H9 (cell line): ENCODE data around the gene FOXD2. TPM values are rescaled to one million over a fixed set of nuclear protein-coding genes. Genes with fewer than 3 reads are reported as not detected.

Experiments used
- DNase-seq: peaks from one replicate; pipeline ENCODE4 v3.0.0-alpha.2; 2017
- H2AFZ ChIP-seq: one replicate; pipeline ENCODE4 v1.6.1; 2013; ENCODE audit warnings: mild to moderate bottlenecking, low read length, control low read depth, moderate library complexity
- H2AK5ac ChIP-seq: 2 replicates; pipeline ENCODE4 v1.6.1; 2013; ENCODE audit warnings: low read length, control low read depth, mixed read lengths; ENCODE audit not compliant: insufficient read length
- H2BK120ac ChIP-seq: one replicate; pipeline ENCODE4 v1.6.1; 2013; ENCODE audit warnings: low read depth, mild to moderate bottlenecking, low read length, control low read depth, inconsistent platforms; ENCODE audit not compliant: poor library complexity, severe bottlenecking
- H2BK12ac ChIP-seq: 2 replicates; pipeline ENCODE4 v1.6.1; 2013; ENCODE audit warnings: low read length, control low read depth, mixed read lengths, low read depth; ENCODE audit not compliant: insufficient read length
- H2BK15ac ChIP-seq: 2 replicates; pipeline ENCODE4 v1.6.1; 2013; ENCODE audit warnings: low read depth, low read length, control low read depth
- H2BK20ac ChIP-seq: one replicate; pipeline ENCODE4 v1.6.1; 2013; ENCODE audit warnings: low read depth, mild to moderate bottlenecking, low read length, control low read depth, inconsistent platforms; ENCODE audit not compliant: poor library complexity, severe bottlenecking
- H2BK5ac ChIP-seq: 2 replicates; pipeline ENCODE4 v1.6.1; 2013; ENCODE audit warnings: low read length, control low read depth, mixed read lengths; ENCODE audit not compliant: insufficient read length
- H3K14ac ChIP-seq: 2 replicates; pipeline ENCODE4 v1.6.1; 2013; ENCODE audit warnings: low read length, control low read depth; ENCODE audit not compliant: insufficient read depth
- H3K18ac ChIP-seq: 2 replicates; pipeline ENCODE4 v1.6.1; 2013; ENCODE audit warnings: low read depth, mild to moderate bottlenecking, mixed read lengths, low read length, control low read depth; ENCODE audit not compliant: insufficient read length
- H3K23ac ChIP-seq: 2 replicates; pipeline ENCODE4 v1.6.1; 2013; ENCODE audit warnings: low read length, control low read depth, mixed read lengths, low read depth; ENCODE audit not compliant: insufficient read length
- H3K23me2 ChIP-seq: 2 replicates; pipeline ENCODE4 v1.6.1; 2013; ENCODE audit warnings: low read depth, mild to moderate bottlenecking, mixed read lengths, low read length, control low read depth; ENCODE audit not compliant: insufficient read length, poor library complexity, severe bottlenecking
- H3K27ac ChIP-seq: 2 replicates; pipeline ENCODE4 v1.5.1; 2013; ENCODE audit warnings: low read length, control low read depth, mixed read lengths, low read depth; ENCODE audit not compliant: insufficient read length
- H3K27me3 ChIP-seq: 2 replicates; pipeline ENCODE4 v1.6.1; 2013; ENCODE audit warnings: low read length, control low read depth, inconsistent platforms; ENCODE audit not compliant: insufficient read depth
- H3K4ac ChIP-seq: 2 replicates; pipeline ENCODE4 v1.6.1; 2013; ENCODE audit warnings: low read depth, mild to moderate bottlenecking, control low read depth, inconsistent platforms, low read length, moderate library complexity
- H3K4me1 ChIP-seq: 2 replicates; pipeline ENCODE4 v1.6.1; 2013; ENCODE audit warnings: low read length, control low read depth, inconsistent platforms; ENCODE audit not compliant: insufficient read depth
- H3K4me2 ChIP-seq: 2 replicates; pipeline ENCODE4 v1.6.1; 2013; ENCODE audit warnings: low read length, control low read depth, mixed read lengths; ENCODE audit not compliant: insufficient read length, insufficient read depth
- H3K56ac ChIP-seq: 2 replicates; pipeline ENCODE4 v1.6.1; 2013; ENCODE audit warnings: low read depth, mild to moderate bottlenecking, mixed read lengths, low read length, control low read depth; ENCODE audit not compliant: insufficient read length
- H3K79me1 ChIP-seq: 2 replicates; pipeline ENCODE4 v1.6.1; 2013; ENCODE audit warnings: low read depth, mild to moderate bottlenecking, moderate library complexity, low read length, control low read depth, inconsistent platforms; ENCODE audit not compliant: insufficient read depth, poor library complexity, severe bottlenecking
- H3K79me2 ChIP-seq: 2 replicates; pipeline ENCODE4 v1.6.1; 2013; ENCODE audit warnings: low read length, control low read depth, inconsistent platforms; ENCODE audit not compliant: insufficient read depth
- H3K9ac ChIP-seq: 2 replicates; pipeline ENCODE4 v1.6.1; 2013; ENCODE audit warnings: low read length, control low read depth, mixed read lengths; ENCODE audit not compliant: insufficient read length; ENCODE audit errors: extremely low read depth
- H3K9me3 ChIP-seq: one replicate; pipeline ENCODE4 v1.6.1; 2013; ENCODE audit warnings: low read depth, low read length, inconsistent platforms; ENCODE audit not compliant: control insufficient read depth
- H3T11ph ChIP-seq: one replicate; pipeline ENCODE4 v1.6.1; 2013; ENCODE audit warnings: mild to moderate bottlenecking, low read length, control low read depth, inconsistent platforms
- H4K20me1 ChIP-seq: one replicate; pipeline ENCODE4 v1.6.1; 2013; ENCODE audit not compliant: control insufficient read depth, insufficient read length, insufficient read depth
- H4K5ac ChIP-seq: 2 replicates; pipeline ENCODE4 v1.6.1; 2013; ENCODE audit warnings: low read depth, mild to moderate bottlenecking, mixed read lengths, low read length, control low read depth; ENCODE audit not compliant: insufficient read length
- H4K8ac ChIP-seq: replicated peaks from 2 replicates; pipeline ENCODE4 v1.6.1; 2013; ENCODE audit warnings: low read length, control low read depth, mixed read lengths, low read depth; ENCODE audit not compliant: insufficient read length
- H4K91ac ChIP-seq: 2 replicates; pipeline ENCODE4 v1.6.1; 2013; ENCODE audit warnings: low read depth, mild to moderate bottlenecking, moderate library complexity, mixed read lengths, low read length, control low read depth; ENCODE audit not compliant: insufficient read length
- H3K27ac Mint-ChIP-seq, 3 experiments: 2 replicates in 2 of 3; 3 replicates in 1 of 3; pipeline ENCODE4 v1.8.0; 2020 to 2021; ENCODE audit warnings: mixed read lengths in 3 of 3, mild to moderate bottlenecking in 1 of 3, moderate library complexity in 1 of 3
- H3K27me3 Mint-ChIP-seq: 2 replicates; pipeline ENCODE4 v1.8.0; 2021; ENCODE audit warnings: low read depth, mild to moderate bottlenecking, moderate library complexity, mixed read lengths
- H3K36me3 Mint-ChIP-seq, 3 experiments: 2 replicates in 2 of 3; 3 replicates in 1 of 3; pipeline ENCODE4 v1.8.0; 2020 to 2021; ENCODE audit warnings: low read depth in 3 of 3, mixed read lengths in 3 of 3; ENCODE audit not compliant: insufficient read depth in 1 of 3
- H3K4me1 Mint-ChIP-seq, 2 experiments: 2 replicates each; pipeline ENCODE4 v1.8.0; 2020; ENCODE audit warnings: mixed read lengths in 2 of 2
- H3K4me3 Mint-ChIP-seq, 2 experiments: 2 replicates in 1 of 2; 3 replicates in 1 of 2; pipeline ENCODE4 v1.8.0; 2020 to 2021; ENCODE audit warnings: mild to moderate bottlenecking in 2 of 2, mixed read lengths in 2 of 2, moderate library complexity in 1 of 2
- H3K9me3 Mint-ChIP-seq, 2 experiments: 2 replicates in 1 of 2; 3 replicates in 1 of 2; pipeline ENCODE4 v1.8.0; 2020; ENCODE audit warnings: mild to moderate bottlenecking in 2 of 2, mixed read lengths in 2 of 2, moderate library complexity in 1 of 2
- CTCF ChIP-seq: fragments of 200-600 bp; sonication (generic); conservative IDR thresholded peaks from 3 replicates; pipeline ENCODE4 v1.8.0; 2021; ENCODE audit warnings: antibody characterized with exemption, mild to moderate bottlenecking
- WGBS: extraction: QIAGEN DNeasy Blood & Tissue Kit; methylation state at CpG from one replicate; pipeline ENCODE4 v1.1.7; 2013; ENCODE audit warnings: missing lambda C conversion rate, low lambda C conversion rate, mixed read lengths; ENCODE audit not compliant: insufficient read length; ENCODE audit errors: extremely low coverage; 5-methylcytosine and 5-hydroxymethylcytosine counted together
- total RNA-seq: library from RNA; stranded (reverse); gene quantifications from 2 replicates; pipeline ENCODE4 v1.2.1, GENCODE V29; 2021

The FOXD2 gene
- total RNA-seq, 1 experiment from 2014 or later = not detected

GRCh38 chr1:47487332-47487731 is 49.5 kb downstream of the FOXD2 start:
- Histone ChIP-seq H3K27ac (no peak overlapping the region), H3K9ac (no peak overlapping the region), H3K9me3 (no peaks in the 10 kb centered on the region), H3K56ac (no peak overlapping the region), H3K23me2 (no peaks in the 10 kb centered on the region), H2AFZ (no peak overlapping the region), H2BK12ac (no peak overlapping the region), H2BK5ac (no peak overlapping the region), H4K91ac (no peak overlapping the region), H3K79me2 (no peaks in the 10 kb centered on the region), H3K18ac (no peak overlapping the region), H3K14ac (no peak overlapping the region), H4K8ac (no peak overlapping the region), H3K4me1 (no peaks in the 10 kb centered on the region), H2AK5ac (no peak overlapping the region), H3T11ph (no peak overlapping the region), H3K4ac (no peak overlapping the region), H4K5ac (no peak overlapping the region), H3K79me1 (no peaks in the 10 kb centered on the region), H4K20me1 (no peaks in the 10 kb centered on the region), H3K4me2 (no peak overlapping the region), H2BK15ac (no peak overlapping the region), H3K27me3 (no peaks in the 10 kb centered on the region), H2BK120ac (no peak overlapping the region), H2BK20ac (no peak overlapping the region), H3K23ac (no peak overlapping the region)
- H3K27ac Mint-ChIP-seq = no peak overlapping the region
- H3K4me1 Mint-ChIP-seq = peaks cover 0 to 3% of the 10 kb centered on the region in 2 experiments; a peak in 1 of 4 replicates
- TF ChIP-seq CTCF = no peak
- H3K4me3 Mint-ChIP-seq = no peak overlapping the region
- H3K27me3 Mint-ChIP-seq = peaks cover 43% of the 10 kb centered on the region
- H3K36me3 Mint-ChIP-seq = no peaks in the 10 kb centered on the region
- H3K9me3 Mint-ChIP-seq = no peaks in the 10 kb centered on the region
- DNase-seq = no peak
- WGBS = no CpG with 5 or more reads among the region's 3 CpGs
